Superior temporal gyrus (tissue), 1 donor: ENCODE results near the gene RAB4B.
"Not testable (repeated sequence)": the region's sequence is repeated elsewhere in the genome, so short reads cannot be mapped to it uniquely, and the experiment has no call there.

Experiments
- DNase-seq: peaks from one replicate; pipeline ENCODE4 v3.0.0-alpha.2; 2016; ENCODE audit errors: extremely low spot score

Gene RAB4B

DNA sequence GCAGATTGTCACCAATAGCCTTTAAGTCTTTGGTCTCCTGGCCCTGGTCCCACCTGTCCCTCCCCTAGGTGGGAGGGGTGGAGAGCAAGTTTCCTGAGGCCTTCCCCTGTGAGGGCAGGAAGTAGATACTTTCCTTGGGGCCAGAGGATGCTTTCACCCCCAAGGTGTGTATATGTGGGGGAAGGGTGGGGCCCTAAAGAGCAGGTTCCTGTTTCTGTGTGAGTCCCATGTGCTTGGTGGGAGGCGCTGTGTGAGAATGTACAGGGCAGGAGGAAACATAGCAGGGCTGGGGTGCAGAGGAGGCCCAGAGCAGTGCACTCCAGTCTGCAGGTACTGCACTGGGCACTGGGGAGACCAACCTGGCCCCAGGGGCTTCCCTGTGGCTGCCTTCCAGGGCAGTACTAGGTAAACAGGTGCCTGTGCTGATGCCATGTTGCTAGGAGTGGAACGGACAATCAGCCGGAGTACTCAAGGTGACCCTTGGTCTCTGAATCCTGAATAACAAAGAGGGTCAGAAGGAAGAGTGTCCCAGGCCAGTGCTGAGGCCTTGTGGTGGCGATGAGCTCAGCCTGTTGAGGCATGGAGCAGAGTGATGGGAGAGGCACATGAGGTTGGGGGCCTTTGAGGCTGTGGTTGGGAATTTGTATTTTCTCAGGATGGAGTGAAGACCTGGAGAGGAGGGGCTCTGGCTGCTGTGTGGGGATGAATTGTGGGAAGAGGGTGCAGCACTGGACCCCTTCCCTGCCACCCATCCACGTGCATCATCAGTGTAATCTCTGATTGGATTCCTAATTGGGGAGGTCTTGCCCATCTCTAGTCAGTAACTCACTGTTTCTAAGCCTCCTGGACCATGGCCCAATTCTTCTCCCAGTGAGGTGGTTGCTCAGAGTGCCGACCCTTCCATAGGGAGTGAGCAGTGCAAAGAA is 26.1 kb downstream of the RAB4B start:
- DNase-seq: no peak

- no peak for DNase-seq
Observed at GRCh38 chr19:40804783-40805242, 26.8 kb downstream of the RAB4B start.

DNA sequence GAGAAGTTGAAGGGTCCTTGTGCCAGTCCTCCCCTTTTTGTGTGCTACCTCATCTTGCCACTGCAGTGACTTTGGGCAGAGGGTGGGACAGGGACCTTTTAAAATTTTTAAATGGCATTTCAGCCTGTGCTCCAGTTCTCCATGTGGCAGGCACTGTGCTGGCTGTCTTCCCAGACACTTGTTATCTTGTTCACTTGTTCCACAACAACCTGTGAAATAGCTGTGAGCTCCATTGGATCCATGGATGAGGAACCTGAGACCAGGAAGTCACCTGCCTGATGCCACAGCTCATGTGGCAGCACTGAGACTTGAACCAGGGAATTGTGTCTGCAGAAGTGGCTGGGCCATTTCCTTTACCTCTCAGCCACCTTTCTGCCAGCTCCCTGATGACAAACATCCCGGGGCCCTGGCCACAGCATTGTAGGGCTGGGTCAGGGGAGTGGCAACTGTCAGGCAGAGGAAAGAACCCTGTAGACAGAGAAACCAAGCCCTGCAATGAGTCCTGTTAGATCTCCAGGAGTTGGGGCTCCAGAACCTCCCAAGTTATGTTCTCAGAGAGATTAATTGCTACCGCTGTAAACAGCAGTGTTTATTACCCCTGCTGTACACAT is 27.3 kb downstream of the RAB4B start:
- no peak for DNase-seq

DNA sequence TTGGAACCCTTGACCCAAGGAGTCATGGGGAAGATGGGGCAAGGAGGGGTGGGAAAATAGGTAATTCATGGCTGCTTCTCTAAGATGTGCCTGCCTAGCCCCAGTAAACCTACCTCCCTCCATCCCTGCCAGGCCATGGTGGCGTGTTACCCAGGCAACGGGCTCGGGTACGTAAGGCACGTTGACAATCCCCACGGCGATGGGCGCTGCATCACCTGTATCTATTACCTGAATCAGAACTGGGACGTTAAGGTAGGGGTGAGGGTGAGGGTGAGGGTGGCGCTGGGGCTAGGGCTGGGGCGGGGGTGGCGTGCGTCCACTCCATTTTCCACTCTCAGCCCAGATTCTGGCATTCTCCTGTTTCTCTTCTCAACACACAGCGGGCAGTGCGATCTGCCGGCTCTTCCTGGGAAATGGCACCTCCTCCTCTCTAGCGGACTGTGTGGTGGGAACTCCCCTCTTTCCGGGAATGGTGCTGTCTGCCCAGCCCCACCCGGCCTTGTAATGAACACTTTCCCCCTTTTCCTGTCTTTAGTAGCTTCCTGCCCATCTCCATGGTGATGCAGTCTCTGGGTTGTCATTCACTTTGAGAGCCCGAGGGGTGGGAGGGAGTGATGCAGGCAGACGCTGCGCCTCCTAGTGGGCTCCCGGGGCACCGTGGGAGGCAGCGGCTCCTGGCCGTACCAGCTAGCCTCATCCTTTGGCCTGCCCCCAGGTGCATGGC is 28.5 kb downstream of the RAB4B start:
- peak; percentile 94 for DNase-seq

GRCh38 chr19:40807147-40808020 is 29.3 kb downstream of the RAB4B start:
- no peak for DNase-seq

- DNase-seq: no peak
Observed at GRCh38 chr19:40808021-40808325, 29.9 kb downstream of the RAB4B start.

GRCh38 chr19:40808497-40808896 is 30.4 kb downstream of the RAB4B start:
- DNase-seq: no peak

- no peak for DNase-seq
Observed at GRCh38 chr19:40809358-40810086, 31.5 kb downstream of the RAB4B start.

GRCh38 chr19:40810160-40810559 is 32.1 kb downstream of the RAB4B start:
- DNase-seq: no peak

DNA sequence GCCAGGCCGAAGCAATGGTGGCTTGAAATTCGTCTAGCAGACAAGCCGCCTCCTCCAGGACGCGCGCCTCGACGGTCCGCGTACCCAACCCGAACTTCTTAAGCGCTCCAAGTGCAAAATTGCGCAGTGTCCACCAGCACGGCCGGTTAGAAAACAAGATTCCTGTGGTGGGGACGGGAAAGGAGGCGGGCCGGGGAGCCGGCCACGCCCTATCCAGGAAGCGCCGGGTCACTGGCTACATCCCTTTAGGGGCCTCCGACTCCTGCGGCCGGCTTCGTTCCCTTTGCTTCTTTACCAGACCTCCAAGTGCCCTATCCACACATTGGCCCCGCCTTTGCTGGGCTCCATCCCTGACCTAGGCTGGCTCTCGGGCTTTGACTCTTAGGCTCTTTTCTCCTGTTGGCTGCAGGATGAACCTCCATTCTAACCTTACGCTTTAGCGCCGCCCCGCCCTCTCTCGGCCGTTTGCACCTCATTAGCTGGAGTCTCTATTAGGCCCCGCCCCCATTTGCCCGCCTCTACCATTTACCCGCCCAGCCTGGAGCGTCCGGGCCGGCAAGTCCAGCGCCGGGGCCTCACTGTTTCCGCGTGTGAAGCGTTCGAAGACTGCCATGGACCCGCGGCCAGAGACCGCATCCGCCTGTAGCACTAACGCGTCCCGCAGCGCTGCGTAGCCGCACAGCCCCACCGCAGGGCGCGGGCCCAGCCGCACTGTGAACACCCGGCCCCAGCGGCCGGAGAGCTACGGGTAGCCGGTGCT is 32.8 kb downstream of the RAB4B start:
- peak; percentile 80 for DNase-seq

DNA sequence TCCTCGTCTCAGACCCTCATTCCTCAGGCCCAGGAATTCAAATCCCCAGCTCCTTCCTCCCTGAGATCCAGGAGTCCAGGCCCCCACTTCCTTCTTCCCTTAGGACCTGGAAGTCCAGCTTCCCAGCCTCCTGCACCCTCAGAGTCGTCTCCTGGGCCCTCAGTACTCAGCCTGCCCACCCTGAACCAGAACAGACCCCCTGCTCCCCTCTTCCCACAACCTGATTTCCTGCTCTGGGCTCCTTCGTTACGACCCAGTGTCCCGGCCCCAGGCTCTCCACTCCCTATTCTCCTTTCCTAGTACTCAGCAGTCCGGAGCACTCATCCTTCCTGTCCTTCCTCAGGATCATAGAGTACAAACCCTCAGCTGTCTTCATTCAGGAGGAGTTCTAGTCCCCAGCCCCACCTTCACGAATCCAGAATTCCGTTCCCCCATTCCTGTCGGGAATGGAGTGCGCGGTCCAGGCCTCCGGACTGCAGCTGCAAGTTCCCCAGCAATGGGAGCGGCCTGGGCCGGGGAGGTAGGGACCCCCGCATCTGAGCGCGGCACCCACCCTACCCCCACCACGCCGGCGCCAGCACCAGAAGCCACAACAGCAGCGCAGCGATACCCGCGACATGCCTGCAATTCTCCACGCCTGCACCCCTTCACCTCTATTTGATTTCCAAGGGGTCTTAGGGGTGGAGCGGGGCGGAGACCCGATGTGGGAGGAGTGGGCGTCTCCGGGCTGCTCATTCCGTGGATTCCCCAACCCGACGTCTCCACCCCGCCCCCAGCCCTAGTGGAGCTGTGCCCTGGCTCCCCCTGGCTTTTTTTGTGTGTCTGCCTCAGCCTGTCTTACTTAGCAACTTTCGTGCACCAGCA is 33.7 kb downstream of the RAB4B start:
- DNase-seq: no peak

DNA sequence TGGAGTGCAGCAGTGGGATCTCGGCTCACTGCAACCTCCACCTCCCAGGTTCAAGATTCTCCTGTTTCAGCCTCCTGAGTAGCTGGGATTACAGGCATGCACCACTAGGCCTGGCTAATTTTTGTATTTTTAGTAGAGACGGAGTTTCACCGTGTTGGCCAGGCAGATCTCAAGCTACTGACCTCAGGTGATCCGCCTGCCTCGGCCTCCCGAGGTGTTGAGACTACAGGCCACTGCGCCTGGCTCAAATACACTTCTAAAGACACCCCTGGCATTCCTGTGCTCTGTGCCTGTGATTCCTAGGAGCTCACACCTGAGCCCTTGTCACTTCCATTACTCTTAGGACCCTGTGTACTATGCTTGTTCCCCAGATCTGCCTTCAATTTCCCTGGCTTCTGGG is 34.5 kb downstream of the RAB4B start:
- DNase-seq: not testable (repeated sequence)

- DNase-seq: no peak
Observed at GRCh38 chr19:40813182-40813581, 35.1 kb downstream of the RAB4B start.

DNA sequence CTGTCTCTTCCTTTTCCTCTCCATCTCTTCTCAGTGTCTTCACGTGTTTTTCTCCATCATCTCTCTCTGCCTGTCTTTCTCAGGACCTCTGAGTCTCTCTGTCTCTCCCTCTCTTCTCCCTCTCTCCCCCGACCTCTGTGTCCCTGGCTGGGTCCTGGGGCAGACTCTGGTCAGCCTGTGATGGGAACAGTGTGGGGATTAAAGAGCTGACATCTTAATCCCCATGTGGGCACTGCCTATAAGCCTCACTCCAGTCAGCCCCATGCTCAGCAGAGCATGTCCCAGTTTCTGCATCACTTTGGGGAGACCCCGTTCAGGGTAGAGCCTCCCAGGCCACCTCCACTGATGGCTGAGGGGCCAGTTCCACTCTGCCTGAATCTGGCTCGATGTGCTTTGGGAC is 37.2 kb downstream of the RAB4B start:
- no peak for DNase-seq

- not testable (repeated sequence) for DNase-seq
Observed at GRCh38 chr19:40818480-40819399, 40.7 kb downstream of the RAB4B start.

DNA sequence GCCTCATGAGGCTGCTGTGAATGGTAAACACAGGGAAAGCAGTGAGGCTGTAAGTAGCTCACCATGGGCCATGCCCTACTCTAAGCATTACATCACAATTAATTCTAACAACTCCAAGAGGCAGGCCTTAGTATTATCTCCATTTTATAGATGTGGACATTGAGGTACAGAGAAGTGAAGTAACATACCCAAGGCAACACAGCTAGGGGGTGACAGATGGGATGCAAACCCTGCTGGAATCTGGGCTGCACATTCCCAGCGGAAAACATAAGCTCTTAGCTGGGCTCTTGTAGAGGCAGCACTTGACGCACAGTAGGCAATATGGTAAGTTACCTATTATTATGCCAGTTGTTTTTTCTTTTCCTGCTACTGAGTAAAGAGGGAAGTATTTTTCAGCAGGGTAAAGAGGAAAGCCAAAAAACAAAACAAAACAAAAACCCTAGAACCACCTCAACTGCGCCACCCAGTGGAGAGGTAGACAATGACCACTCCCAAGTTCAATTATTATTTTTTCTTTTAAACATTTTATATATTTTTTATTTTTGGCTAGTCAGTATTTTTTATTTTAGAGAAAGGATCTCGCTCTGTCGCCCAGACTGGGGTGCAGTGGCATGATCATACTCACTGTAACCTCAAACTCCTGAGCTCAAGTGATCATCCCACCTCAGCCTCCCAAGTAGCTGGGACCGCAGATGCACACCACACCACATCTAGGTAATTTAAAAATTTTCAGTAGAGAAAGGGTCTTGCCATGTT is 41.6 kb downstream of the RAB4B start:
- peak; percentile 76 for DNase-seq

- no peak for DNase-seq
Observed at GRCh38 chr19:40822161-40822560, 44.1 kb downstream of the RAB4B start.
